Common myeloid progenitor, CD34-positive (primary cell): ENCODE data around the gene USP11.

Experiments
- CTCF ChIA-PET: fragments of 350-600 bp; sonication (Branson Sonifier 250); formaldehyde crosslinking; loops from one replicate; lab custom pipeline; 2021; ENCODE audit warnings: antibody characterized with exemption; lab: Charles Lee
- POLR2A ChIA-PET: fragments of 350-600 bp; sonication (Branson Sonifier 250); formaldehyde crosslinking; loops from one replicate; lab custom pipeline; 2021; ENCODE audit warnings: antibody characterized with exemption; lab: Charles Lee
- DNase-seq, 3 donors: peaks; one replicate each; pipeline versions ENCODE4 v3.0.0 to v3.0.0-alpha.2; 2013
- H3K27ac ChIP-seq, 2 experiments: 1 replicate in 1 of 2; 2 replicates in 1 of 2; pipeline ENCODE4 v1.7.0; 2013; ENCODE audit warnings: inconsistent platforms in 2 of 2, low read length in 2 of 2, mild to moderate bottlenecking in 2 of 2, low read depth in 1 of 2, moderate library complexity in 1 of 2; ENCODE audit not compliant: severe bottlenecking in 2 of 2, insufficient read depth in 1 of 2, poor library complexity in 1 of 2
- H3K27me3 ChIP-seq, 5 experiments: replicated peaks in 2 of 5; 1 replicate in 3 of 5; 2 replicates in 2 of 5; pipeline versions ENCODE4 v1.6.1 to v1.7.0; 2013; ENCODE audit warnings: low read length in 4 of 5, mild to moderate bottlenecking in 2 of 5, moderate library complexity in 2 of 5, inconsistent platforms in 1 of 5; ENCODE audit not compliant: insufficient read depth in 5 of 5, control insufficient read depth in 4 of 5
- H3K36me3 ChIP-seq, 4 experiments: 1 replicate in 2 of 4; 2 replicates in 2 of 4; pipeline versions ENCODE4 v1.6.1 to v1.7.0; 2013; ENCODE audit warnings: low read length in 3 of 4, control low read depth in 1 of 4, mild to moderate bottlenecking in 1 of 4; ENCODE audit not compliant: control insufficient read depth in 4 of 4, insufficient read depth in 4 of 4
- H3K4me1 ChIP-seq, 4 experiments: 1 replicate in 3 of 4; 2 replicates in 1 of 4; pipeline versions ENCODE4 v1.6.1 to v1.7.1; 2013; ENCODE audit warnings: low read length in 3 of 4, mild to moderate bottlenecking in 3 of 4, control low read depth in 1 of 4, inconsistent platforms in 1 of 4, moderate library complexity in 1 of 4; ENCODE audit not compliant: control insufficient read depth in 4 of 4, insufficient read depth in 4 of 4; ENCODE audit errors: control extremely low read depth in 1 of 4
- H3K4me3 ChIP-seq, 7 experiments: 1 replicate in 4 of 7; 2 replicates in 3 of 7; pipeline versions ENCODE4 v1.5.1 to v1.7.0; 2013; ENCODE audit warnings: mild to moderate bottlenecking in 7 of 7, low read length in 6 of 7, moderate library complexity in 6 of 7, inconsistent platforms in 2 of 7, low read depth in 2 of 7, control low read depth in 1 of 7; ENCODE audit not compliant: insufficient read depth in 4 of 7, control insufficient read depth in 1 of 7; ENCODE audit errors: extremely low read depth in 1 of 7
- H3K9me3 ChIP-seq, 5 experiments: 1 replicate in 4 of 5; 2 replicates in 1 of 5; pipeline versions ENCODE4 v1.6.1 to v1.7.1; 2013; ENCODE audit warnings: low read length in 4 of 5, mild to moderate bottlenecking in 2 of 5, inconsistent platforms in 1 of 5, low read depth in 1 of 5, moderate library complexity in 1 of 5; ENCODE audit not compliant: control insufficient read depth in 4 of 5, insufficient read depth in 2 of 5; ENCODE audit errors: control extremely low read depth in 1 of 5
- WGBS: methylation state at CpG from one replicate; pipeline ENCODE4 v1.1.5; 2013; ENCODE audit not compliant: insufficient coverage; 5-methylcytosine and 5-hydroxymethylcytosine counted together

USP11 gene

DNA sequence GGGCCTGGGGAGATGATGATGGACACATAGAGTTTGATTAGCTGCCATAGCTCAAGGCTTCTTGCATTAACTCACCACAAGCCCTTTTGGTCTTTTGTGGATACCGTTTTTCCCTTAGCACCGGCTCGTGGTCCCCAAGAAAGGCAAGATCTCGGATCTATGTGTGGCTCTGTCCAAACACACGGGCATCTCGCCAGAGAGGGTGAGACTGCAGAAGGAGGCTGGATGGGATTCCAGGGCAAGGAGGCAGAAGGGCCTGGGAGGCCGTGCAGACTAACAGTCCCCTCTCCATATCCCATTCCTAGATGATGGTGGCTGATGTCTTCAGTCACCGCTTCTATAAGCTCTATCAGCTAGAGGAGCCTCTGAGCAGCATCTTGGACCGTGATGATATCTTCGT lies 9.5 kb downstream of the USP11 start:
- CTCF ChIA-PET: interaction anchor here (1.3 kb wide), 2 partner anchors 15 to 18 kb away, joined by 3 to 4 read pairs; no protein-coding TSS in a partner anchor
- Histone ChIP-seq H3K36me3 (peaks cover 7 to 70% (median 30%) of the 10 kb centered on the region in 4 experiments), H3K27me3 (peaks cover 0 to 73% (median 0%) of the 10 kb centered on the region in 5 experiments), H3K9me3 (peaks cover 0 to 3% (median 0%) of the 10 kb centered on the region in 5 experiments), H3K4me1 (no peaks in the 10 kb centered on the region), H3K4me3 (no peak overlapping the region), H3K27ac (no peak overlapping the region)
- no peak for DNase-seq
- POLR2A ChIA-PET: no interaction called here
- 91% methylated on average over 4 of the region's 10 CpGs for WGBS

DNA sequence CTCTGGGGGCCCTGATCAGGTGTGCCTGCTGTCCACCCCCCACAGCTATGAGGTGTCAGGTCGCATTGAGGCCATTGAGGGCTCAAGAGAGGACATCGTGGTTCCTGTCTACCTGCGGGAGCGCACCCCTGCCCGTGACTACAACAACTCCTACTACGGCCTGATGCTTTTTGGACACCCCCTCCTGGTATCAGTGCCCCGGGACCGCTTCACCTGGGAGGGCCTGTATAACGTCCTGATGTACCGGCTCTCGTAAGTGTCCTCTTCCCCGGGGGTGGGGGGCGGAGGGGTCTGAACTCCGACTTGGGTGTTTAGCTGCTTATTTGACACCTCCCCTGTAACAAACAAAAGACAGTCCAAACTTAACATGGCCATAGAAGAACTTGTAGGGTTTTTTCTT lies 10.5 kb downstream of the USP11 start:
- Histone ChIP-seq H3K9me3 (peaks cover 0 to 3% (median 0%) of the 10 kb centered on the region in 5 experiments), H3K27me3 (peaks cover 0 to 76% (median 0%) of the 10 kb centered on the region in 5 experiments), H3K36me3 (peaks cover 7 to 74% (median 31%) of the 10 kb centered on the region in 4 experiments), H3K4me3 (no peak overlapping the region), H3K4me1 (no peaks in the 10 kb centered on the region), H3K27ac (no peak overlapping the region)
- CTCF ChIA-PET: no interaction called here
- WGBS: 93% methylated on average over 8 of the region's 14 CpGs
- POLR2A ChIA-PET: no interaction called here
- DNase-seq: no peak

DNA sequence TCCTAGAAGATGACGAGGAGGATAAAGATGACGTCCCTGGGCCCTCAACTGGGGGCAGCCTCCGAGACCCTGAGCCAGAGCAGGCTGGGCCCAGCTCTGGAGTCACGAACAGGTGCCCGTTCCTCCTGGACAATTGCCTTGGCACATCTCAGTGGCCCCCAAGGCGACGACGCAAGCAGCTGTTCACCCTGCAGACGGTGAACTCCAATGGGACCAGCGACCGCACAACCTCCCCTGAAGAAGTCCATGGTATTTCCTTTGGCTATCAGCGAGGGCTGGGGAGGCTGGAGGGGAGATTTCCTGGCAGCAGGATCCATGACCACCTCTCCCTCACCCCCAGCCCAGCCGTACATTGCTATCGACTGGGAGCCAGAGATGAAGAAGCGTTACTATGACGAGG lies 11.9 kb downstream of the USP11 start:
- H3K9me3 ChIP-seq: peaks cover 0 to 3% (median 0%) of the 10 kb centered on the region in 5 experiments
- no peak for DNase-seq
- no peak overlapping the region for H3K4me3 ChIP-seq
- POLR2A ChIA-PET: no interaction called here
- H3K27ac ChIP-seq: no peak overlapping the region
- WGBS: 96% methylated on average over 11 of the region's 16 CpGs
- no peaks in the 10 kb centered on the region for H3K4me1 ChIP-seq
- peaks cover 5 to 75% (median 27%) of the 10 kb centered on the region in 4 experiments for H3K36me3 ChIP-seq
- CTCF ChIA-PET: no interaction called here
- peaks cover 0 to 79% (median 0%) of the 10 kb centered on the region in 5 experiments for H3K27me3 ChIP-seq

DNA sequence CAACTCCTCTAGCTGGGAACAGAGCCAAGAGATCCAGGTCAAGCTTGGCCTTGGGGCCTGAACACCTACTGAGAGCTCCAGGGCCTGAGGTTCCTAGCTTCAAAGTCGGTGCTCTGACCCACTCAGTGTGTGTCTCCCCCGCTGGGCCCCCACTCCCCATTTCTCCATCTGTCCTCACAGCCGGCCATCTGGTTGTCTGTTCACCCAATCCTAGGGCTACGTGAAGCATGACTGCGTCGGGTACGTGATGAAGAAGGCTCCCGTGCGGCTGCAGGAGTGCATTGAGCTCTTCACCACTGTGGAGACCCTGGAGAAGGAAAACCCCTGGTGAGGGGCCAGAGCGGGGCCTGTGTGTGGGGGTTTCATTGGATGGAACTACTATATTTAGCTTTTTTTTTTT lies 12.3 kb downstream of the USP11 start:
- POLR2A ChIA-PET: no interaction called here
- peaks cover 0 to 76% (median 0%) of the 10 kb centered on the region in 5 experiments for H3K27me3 ChIP-seq
- no peaks in the 10 kb centered on the region for H3K4me1 ChIP-seq
- H3K4me3 ChIP-seq: no peak overlapping the region
- H3K9me3 ChIP-seq: peaks cover 0 to 3% (median 0%) of the 10 kb centered on the region in 5 experiments
- no peak overlapping the region for H3K27ac ChIP-seq
- peaks cover 5 to 70% (median 25%) of the 10 kb centered on the region in 4 experiments for H3K36me3 ChIP-seq
- CTCF ChIA-PET: no interaction called here
- DNase-seq: no peak
- WGBS: 91% methylated on average over 8 of the region's 10 CpGs

DNA sequence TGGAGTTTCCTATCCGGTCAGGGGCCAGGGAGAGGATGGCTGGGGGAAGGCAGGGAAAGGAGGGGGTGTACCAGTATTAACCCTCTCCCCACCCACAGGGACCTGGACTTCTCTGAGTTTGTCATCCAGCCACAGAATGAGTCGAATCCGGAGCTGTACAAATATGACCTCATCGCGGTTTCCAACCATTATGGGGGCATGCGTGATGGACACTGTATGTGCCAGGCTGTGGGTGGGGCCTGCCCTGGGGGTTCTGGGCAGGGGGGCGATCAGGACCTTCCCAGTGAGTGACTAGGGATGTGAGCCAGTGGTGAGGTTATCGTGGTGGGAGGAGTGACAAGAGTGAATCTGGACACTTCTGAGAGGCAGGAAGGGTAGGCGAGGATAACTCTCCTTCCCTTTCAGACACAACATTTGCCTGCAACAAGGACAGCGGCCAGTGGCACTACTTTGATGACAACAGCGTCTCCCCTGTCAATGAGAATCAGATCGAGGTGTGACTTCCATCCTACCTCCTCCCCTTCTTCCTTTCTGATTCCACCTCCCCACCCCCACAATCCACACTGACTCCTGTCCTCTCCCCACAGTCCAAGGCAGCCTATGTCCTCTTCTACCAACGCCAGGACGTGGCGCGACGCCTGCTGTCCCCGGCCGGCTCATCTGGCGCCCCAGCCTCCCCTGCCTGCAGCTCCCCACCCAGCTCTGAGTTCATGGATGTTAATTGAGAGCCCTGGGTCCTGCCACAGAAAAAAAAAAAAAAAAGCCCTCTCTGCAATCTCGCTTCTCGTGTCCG lies 14.6 kb downstream of the USP11 start:
- H3K27ac ChIP-seq: no peak overlapping the region
- 85% methylated on average over 17 of the region's 23 CpGs for WGBS
- peaks cover 0 to 1% (median 0%) of the 10 kb centered on the region in 5 experiments for H3K9me3 ChIP-seq
- CTCF ChIA-PET: no interaction called here
- peaks cover 0 to 55% (median 0%) of the 10 kb centered on the region in 5 experiments for H3K27me3 ChIP-seq
- no peak for DNase-seq
- no peak overlapping the region for H3K4me3 ChIP-seq
- H3K36me3 ChIP-seq: peaks cover 2 to 48% (median 10%) of the 10 kb centered on the region in 4 experiments
- POLR2A ChIA-PET: no interaction called here
- no peaks in the 10 kb centered on the region for H3K4me1 ChIP-seq

DNA sequence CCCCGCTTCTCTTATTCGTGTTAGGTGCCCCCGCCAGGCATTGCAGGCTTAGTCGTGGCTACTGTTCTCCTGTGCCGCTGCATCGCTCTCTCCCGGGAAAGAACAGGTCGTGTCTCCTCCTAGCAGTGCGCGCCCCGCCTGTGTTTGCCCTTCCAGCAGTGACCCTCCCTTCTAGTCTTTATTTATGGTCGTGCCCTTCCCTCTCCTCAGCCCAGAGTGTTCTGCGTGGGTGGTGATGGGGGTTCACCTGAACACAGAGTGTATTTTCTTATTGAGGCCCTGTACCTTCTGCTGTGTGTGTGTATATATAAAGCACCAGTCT lies 15.2 kb downstream of the USP11 start:
- ChIA-PET POLR2A (no interaction called here), CTCF (no interaction called here)

DNA sequence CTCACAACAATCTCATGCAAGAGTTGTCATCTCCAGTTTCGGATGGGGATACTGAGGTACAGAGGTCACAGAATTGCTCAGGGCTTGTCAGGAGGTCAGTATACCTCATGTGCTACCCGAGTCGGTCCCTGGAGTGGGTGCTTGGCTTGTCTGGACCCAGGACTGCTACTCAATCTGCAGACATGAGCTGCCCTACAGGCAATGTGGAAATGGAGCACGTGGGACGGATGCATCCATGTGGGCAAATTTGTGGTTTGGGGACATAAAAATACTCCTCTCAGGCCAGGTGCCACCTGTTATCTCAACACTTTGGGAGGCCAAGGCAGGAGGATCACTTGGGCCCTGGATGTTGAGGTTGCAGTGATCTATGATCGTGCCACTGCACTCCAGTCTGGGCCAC lies 15.8 kb downstream of the USP11 start:
- H3K27me3 ChIP-seq: peaks cover 0 to 47% (median 0%) of the 10 kb centered on the region in 5 experiments

More for the DNA sequence above, 15.2 kb downstream of the USP11 start:
- Histone ChIP-seq H3K4me1 (no peaks in the 10 kb centered on the region), H3K27me3 (peaks cover 0 to 51% (median 0%) of the 10 kb centered on the region in 5 experiments), H3K36me3 (peaks cover 2 to 44% (median 10%) of the 10 kb centered on the region in 4 experiments), H3K27ac (no peak overlapping the region), H3K9me3 (peaks cover 0 to 2% (median 0%) of the 10 kb centered on the region in 5 experiments), H3K4me3 (no peak overlapping the region)
- WGBS: 94% methylated on average over 12 of the region's 13 CpGs
- no peak for DNase-seq

More for the DNA sequence above, 15.8 kb downstream of the USP11 start:
- Histone ChIP-seq H3K4me1 (no peaks in the 10 kb centered on the region), H3K36me3 (peaks cover 2 to 39% (median 10%) of the 10 kb centered on the region in 4 experiments), H3K27ac (no peak overlapping the region), H3K4me3 (no peak overlapping the region), H3K9me3 (peaks cover 0 to 2% (median 0%) of the 10 kb centered on the region in 5 experiments)
- ChIA-PET CTCF (no interaction called here), POLR2A (no interaction called here)
- 88% methylated on average over 6 of the region's 6 CpGs for WGBS
- no peak for DNase-seq
